Keratinocyte (primary cell): Measurements from ENCODE around the gene SRD5A3. TPM values are rescaled to one million over a fixed set of nuclear protein-coding genes. Genes with fewer than 3 reads are reported as not detected.
A peak's percentile ranks its signal among the peaks of the same experiment; 100 is the strongest.

Experiments used
- DNase-seq: peaks from one replicate; pipeline ENCODE4 v3.0.0-alpha.2; 2011; ENCODE audit warnings: low read depth, missing footprints, low spot score
- FAIRE-seq: peaks from 2 replicates; lab custom pipeline; 2011; peaks lifted over from hg19 to GRCh38; lab: Jason Lieb, UNC
- H2AFZ ChIP-seq: 2 replicates; pipeline ENCODE4 v1.6.0; 2012; ENCODE audit warnings: low read length, control low read depth, inconsistent platforms; ENCODE audit not compliant: control insufficient read depth
- H3K27ac ChIP-seq: 2 replicates; pipeline ENCODE4 v1.5.1; 2011; ENCODE audit warnings: low read length; ENCODE audit not compliant: control insufficient read depth, insufficient read depth
- H3K27me3 ChIP-seq: 3 replicates; pipeline ENCODE4 v1.6.0; 2011; ENCODE audit warnings: low read length; ENCODE audit not compliant: control insufficient read depth, insufficient read depth; ENCODE audit errors: extremely low read depth
- H3K36me3 ChIP-seq, 2 experiments: 2 replicates in 1 of 2; 3 replicates in 1 of 2; pipeline ENCODE4 v1.5.1; 2011; ENCODE audit warnings: low read length in 2 of 2, mild to moderate bottlenecking in 1 of 2; ENCODE audit not compliant: control insufficient read depth in 2 of 2, insufficient read depth in 2 of 2; ENCODE audit errors: extremely low read depth in 1 of 2
- H3K4me1 ChIP-seq: 3 replicates; pipeline ENCODE4 v1.5.1; 2011; ENCODE audit warnings: low read length; ENCODE audit not compliant: control insufficient read depth, insufficient read depth; ENCODE audit errors: extremely low read depth
- H3K4me2 ChIP-seq: 3 replicates; pipeline ENCODE4 v1.6.0; 2011; ENCODE audit warnings: low read depth, low read length; ENCODE audit not compliant: control insufficient read depth, insufficient read depth; ENCODE audit errors: extremely low read depth
- H3K4me3 ChIP-seq, 3 experiments: fragments of 200-600 bp in 1 of 3; sonication (generic) in 1 of 3; 2 replicates in 2 of 3; 3 replicates in 1 of 3; pipeline ENCODE4 v1.5.1; 2011 to 2016; ENCODE audit warnings: low read length in 3 of 3, mild to moderate bottlenecking in 3 of 3, control low read depth in 2 of 3, inconsistent platforms in 1 of 3, low read depth in 1 of 3, mixed read lengths in 1 of 3, mixed run types in 1 of 3, moderate library complexity in 1 of 3; ENCODE audit not compliant: control insufficient read depth in 2 of 3, insufficient read depth in 2 of 3; ENCODE audit errors: extremely low read depth in 1 of 3
- H3K79me2 ChIP-seq: 2 replicates; pipeline ENCODE4 v1.6.0; 2012; ENCODE audit warnings: low read length; ENCODE audit not compliant: control insufficient read depth, insufficient read depth
- H3K9ac ChIP-seq: 3 replicates; pipeline ENCODE4 v1.6.0; 2011; ENCODE audit warnings: low read length; ENCODE audit not compliant: control insufficient read depth, insufficient read depth; ENCODE audit errors: extremely low read depth
- H3K9me1 ChIP-seq: 3 replicates; pipeline ENCODE4 v1.6.0; 2011; ENCODE audit warnings: low read length; ENCODE audit not compliant: control insufficient read depth, insufficient read depth; ENCODE audit errors: extremely low read depth
- H3K9me3 ChIP-seq: 2 replicates; pipeline ENCODE4 v1.5.1; 2012; ENCODE audit warnings: low read depth, low read length; ENCODE audit not compliant: control insufficient read depth
- H4K20me1 ChIP-seq: 3 replicates; pipeline ENCODE4 v1.6.0; 2011; ENCODE audit warnings: low read length; ENCODE audit not compliant: control insufficient read depth, insufficient read depth; ENCODE audit errors: extremely low read depth
- CTCF ChIP-seq, 3 experiments: IDR thresholded peaks in 1 of 3; conservative IDR thresholded peaks in 1 of 3; optimal IDR thresholded peaks in 1 of 3; 2 replicates in 2 of 3; 3 replicates in 1 of 3; pipeline versions ENCODE3 to v1.5.1; 2011; ENCODE audit warnings: low read length in 3 of 3, mild to moderate bottlenecking in 3 of 3, moderate library complexity in 2 of 3, control low read depth in 1 of 3, inconsistent platforms in 1 of 3; ENCODE audit not compliant: insufficient read depth in 2 of 3; ENCODE audit errors: extremely low read depth in 1 of 3
- EZH2 ChIP-seq: IDR thresholded peaks from one replicate; pipeline ENCODE4 v1.6.1; 2012; ENCODE audit warnings: inconsistent platforms, mild to moderate bottlenecking, low read length, moderate library complexity
- dilution Hi-C: fragments of 300-500 bp; cut with MboI; formaldehyde crosslinking; loops from one replicate; pipeline ENCODE4 v1.7.0; 2020; ENCODE audit warnings: low sequenced_read_pairs; ENCODE audit not compliant: extremely low pct_ligation_motif_present
- polyA plus RNA-seq, 5 experiments: library from polyadenylated mRNA; depleted of rRNA in 3 of 5; stranded (reverse) in 3 of 5; stranded (forward) in 1 of 5; unstranded in 1 of 5; fragments of >200 nt; gene quantifications; 1 replicate in 1 of 5; 2 replicates in 3 of 5; 3 replicates in 1 of 5; pipeline versions ENCODE4 v1.2.1 to v1.2.3, GENCODE V29; 2011 to 2012; ENCODE audit warnings: missing spikeins in 2 of 5, low read depth in 1 of 5, low replicate concordance in 1 of 5

Gene SRD5A3
- polyA plus RNA-seq, 1 donor (not counting 4 experiments of a cell fraction or from before 2014, with no cell fraction given) = 15.6 TPM

- H3K4me2 ChIP-seq = peak overlapping the region; percentile 59
- no peak overlapping the region for H2AFZ ChIP-seq
- H3K4me3 ChIP-seq = peak overlapping the region in 1 of 3 experiments; percentile 11
- TF ChIP-seq EZH2 (no peak), CTCF (optimal IDR thresholded peaks at IDR 0.05 in 1 of 3, IDR thresholded peaks at IDR 0.05 in 1 of 3, conservative IDR thresholded peaks at IDR 0.05 in 1 of 3; ENCODE audit: extremely low read depth in 1 of 3, insufficient read depth in 2 of 3, low read length in 3 of 3) (no peak)
- no peaks in the 10 kb centered on the region for H3K36me3 ChIP-seq
- H3K9me1 ChIP-seq = no peaks in the 10 kb centered on the region
- dilution Hi-C loops = loop anchor here (25.0 kb wide), 1 partner anchor 291 kb away; no protein-coding TSS in a partner anchor
- H3K27ac ChIP-seq = peak overlapping the region; percentile 48
- DNase-seq (peak; percentile 35), FAIRE-seq (peak; percentile 59)
- H3K27me3 ChIP-seq = no peaks in the 10 kb centered on the region
- H3K9ac ChIP-seq = no peak overlapping the region
- H3K79me2 ChIP-seq = no peaks in the 10 kb centered on the region
- H3K9me3 ChIP-seq = no peaks in the 10 kb centered on the region
- H3K4me1 ChIP-seq = peaks cover 10% of the 10 kb centered on the region
- H4K20me1 ChIP-seq = no peaks in the 10 kb centered on the region
These were observed 42.3 kb upstream of the SRD5A3 start for GRCh38 chr4:55303760-55304165.

GRCh38 chr4:55304303-55304702 is 41.7 kb upstream of the SRD5A3 start:
- H3K9me1 ChIP-seq = no peaks in the 10 kb centered on the region
- H3K9ac ChIP-seq = no peak overlapping the region
- no peak for DNase-seq
- no peaks in the 10 kb centered on the region for H4K20me1 ChIP-seq
- dilution Hi-C loops = loop anchor here (25.0 kb wide), 1 partner anchor 292 kb away; no protein-coding TSS in a partner anchor
- no peaks in the 10 kb centered on the region for H3K79me2 ChIP-seq
- no peaks in the 10 kb centered on the region for H3K27me3 ChIP-seq
- no peak for FAIRE-seq
- H3K36me3 ChIP-seq = no peaks in the 10 kb centered on the region
- no peak for TF ChIP-seq EZH2
- no peak for TF ChIP-seq CTCF (optimal IDR thresholded peaks at IDR 0.05 in 1 of 3, IDR thresholded peaks at IDR 0.05 in 1 of 3, conservative IDR thresholded peaks at IDR 0.05 in 1 of 3; ENCODE audit: extremely low read depth in 1 of 3, insufficient read depth in 2 of 3, low read length in 3 of 3)
- peaks cover 10% of the 10 kb centered on the region for H3K4me1 ChIP-seq
- no peaks in the 10 kb centered on the region for H3K9me3 ChIP-seq
- no peak overlapping the region for H2AFZ ChIP-seq
- peak overlapping the region in 1 of 3 experiments; percentile 11 for H3K4me3 ChIP-seq
- peak overlapping the region; percentile 48 for H3K27ac ChIP-seq
- peak overlapping the region; percentile 59 for H3K4me2 ChIP-seq
